Stimulated activated CD4-positive, alpha-beta T cell treated with anti-CD3 and anti-CD28 coated beads, Interleukin-15, amount 100 ng/mL, for 1 hour (primary cell): ENCODE results near the gene ZNF664.
A peak's percentile ranks its signal among the peaks of the same experiment; 100 is the strongest.

Source experiments
- DNase-seq, 2 donors: peaks; one replicate each; pipeline ENCODE4 v3.0.0-alpha.2; 2020; ENCODE audit warnings: low read depth in 1 of 2, low spot score in 1 of 2

Gene ZNF664

DNA sequence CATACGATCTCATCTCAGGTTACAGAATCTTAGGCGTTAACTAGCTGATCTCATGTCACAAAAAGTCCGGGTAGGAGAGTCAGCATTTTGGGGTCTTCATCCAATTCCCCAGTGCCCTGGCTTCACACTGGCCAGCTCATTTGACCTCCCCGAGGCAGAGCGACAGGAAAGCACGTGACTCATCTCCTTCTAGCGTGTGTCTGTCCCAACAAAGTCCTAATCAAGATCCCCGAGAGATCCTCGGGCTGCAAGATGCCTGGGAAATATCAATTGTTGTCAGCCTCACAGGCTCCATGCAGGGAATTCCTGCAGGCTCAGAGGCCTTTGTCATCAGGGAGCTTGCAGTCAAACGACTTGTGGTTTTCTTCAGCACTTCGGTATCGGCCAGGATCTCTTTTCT lies 57.5 kb downstream of the ZNF664 start:
- no peak for DNase-seq

DNA sequence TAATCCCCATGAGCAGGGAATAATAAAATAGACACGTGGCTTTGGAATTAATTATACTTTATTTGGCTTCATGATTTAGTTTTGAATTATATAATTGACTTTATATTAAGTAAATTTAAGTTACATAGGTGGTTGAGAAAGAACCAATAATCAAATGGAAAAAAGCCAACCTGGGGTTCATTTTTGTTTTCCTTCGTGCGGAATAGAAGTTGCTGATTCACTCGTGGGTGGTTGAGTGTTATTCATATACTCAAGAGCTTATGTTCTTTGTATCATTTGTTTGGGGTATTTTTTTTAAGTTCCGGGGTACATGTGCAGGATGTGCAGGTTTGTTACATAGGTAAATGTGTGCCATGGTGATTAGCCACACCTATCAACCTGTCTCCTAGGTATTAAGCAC lies 58.0 kb downstream of the ZNF664 start:
- DNase-seq: no peak

DNA sequence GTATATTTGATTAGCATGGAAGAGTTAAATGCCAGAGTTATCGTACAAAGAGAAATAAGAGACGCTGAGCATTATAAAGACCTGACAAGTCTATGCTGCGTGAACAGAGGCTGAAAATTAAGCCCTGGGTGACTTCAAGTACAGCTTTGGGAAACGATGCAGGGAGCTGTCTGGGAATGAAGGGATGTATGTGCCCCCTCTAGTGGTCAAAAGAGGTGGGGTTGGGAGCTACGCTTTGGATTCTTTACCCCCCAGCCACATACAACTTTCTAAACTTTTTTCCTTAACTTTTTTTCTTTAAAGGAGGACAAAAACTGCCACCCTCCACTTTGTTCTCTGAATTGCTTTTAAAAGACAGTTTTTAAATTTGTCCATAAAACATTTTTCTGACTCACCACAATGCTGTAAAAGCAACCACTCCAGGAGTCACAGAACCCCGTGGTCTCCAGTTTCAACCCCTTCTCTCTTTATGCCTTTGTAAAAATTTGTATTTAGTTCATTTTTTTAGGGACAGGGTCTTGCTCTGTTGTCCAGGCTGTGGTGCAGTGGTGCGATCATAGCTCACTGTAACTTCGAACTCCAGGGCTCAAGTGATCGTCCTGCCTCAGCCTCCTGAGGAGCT lies 59.4 kb downstream of the ZNF664 start:
- DNase-seq: no peak

- no peak for DNase-seq
Measured at GRCh38 chr12:124033859-124034258, 60.8 kb downstream of the ZNF664 start.

DNA sequence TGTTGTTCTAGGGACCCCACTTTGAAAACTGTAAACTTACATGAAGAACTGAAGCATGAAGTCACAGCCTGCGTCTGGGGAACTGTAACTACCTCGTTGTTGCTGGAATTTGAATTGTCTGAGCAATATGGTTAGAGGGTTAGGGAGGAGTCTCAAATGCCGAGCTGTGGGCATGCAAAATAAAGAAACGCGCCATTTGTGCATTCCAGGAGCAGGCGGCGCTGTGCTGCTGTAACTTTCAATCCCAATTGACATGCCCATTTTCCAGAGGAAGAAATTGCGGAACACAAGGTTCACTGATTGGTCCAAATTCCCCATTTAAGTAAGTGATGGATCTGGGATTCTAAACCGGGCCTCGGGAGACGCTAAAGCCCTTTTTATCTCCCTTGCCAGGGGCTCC lies 61.3 kb downstream of the ZNF664 start:
- no peak for DNase-seq

DNA sequence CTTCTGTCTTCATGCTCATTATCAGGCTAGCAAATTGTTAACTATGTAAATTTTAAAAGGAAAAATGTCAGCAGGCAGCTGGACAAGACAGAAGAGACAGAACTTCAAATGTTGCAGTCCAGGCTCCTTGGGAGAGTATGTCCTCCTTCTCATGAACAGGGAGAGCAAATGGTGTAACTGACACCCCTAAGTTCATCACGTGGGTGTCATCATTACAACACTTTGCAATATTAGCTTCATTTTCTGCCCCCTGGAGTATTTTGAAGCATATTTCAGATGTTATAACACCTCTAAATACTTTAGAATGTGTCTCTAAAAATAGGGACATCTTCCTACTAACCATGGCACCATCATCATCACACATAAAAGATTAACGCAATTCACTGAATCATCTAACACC lies 62.1 kb downstream of the ZNF664 start:
- no peak for DNase-seq

DNA sequence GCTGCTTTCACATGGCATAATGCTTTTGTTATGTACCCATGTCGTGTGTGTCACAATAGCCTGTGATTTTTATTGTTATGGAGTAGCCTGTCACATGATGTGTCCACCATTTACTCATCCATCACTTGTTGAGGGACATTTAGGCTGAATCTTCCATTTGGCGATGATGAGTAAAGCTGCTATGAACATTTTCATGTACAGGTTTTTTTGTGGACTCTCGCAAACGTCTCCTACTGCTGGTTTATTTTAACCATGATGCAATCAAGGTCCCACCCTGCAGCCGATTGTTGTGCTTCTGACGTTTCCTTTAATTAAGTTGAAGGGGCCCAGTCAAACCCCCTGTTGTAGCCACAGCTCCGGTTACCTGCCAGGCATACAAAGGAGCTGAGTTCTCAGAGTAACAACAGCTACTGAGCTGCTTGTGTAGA lies 63.2 kb downstream of the ZNF664 start:
- DNase-seq: no peak

- peak; percentile 9 to 28 for DNase-seq
Measured at GRCh38 chr12:124036657-124037109, 63.7 kb downstream of the ZNF664 start.

- DNase-seq: no peak
Measured at GRCh38 chr12:124037331-124037730, 64.3 kb downstream of the ZNF664 start.

DNA sequence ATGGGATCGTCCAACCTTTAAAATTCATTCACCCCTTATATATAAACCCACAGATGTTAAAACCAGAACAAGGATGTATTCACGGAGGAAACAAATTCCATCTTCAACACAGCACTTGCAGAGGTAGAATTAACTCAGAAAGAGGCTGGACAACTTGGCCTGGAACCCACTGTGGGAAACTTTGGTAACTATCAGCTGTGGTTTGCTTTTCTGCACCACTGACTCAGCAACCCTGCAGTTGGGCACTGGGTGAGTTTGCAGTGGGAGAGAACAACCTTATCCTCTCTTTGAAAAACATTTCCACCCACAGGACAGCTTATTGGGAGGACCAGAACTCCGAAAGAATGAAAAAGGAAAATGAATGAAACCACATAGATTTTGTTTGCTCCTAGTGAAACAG lies 66.3 kb downstream of the ZNF664 start:
- no peak for DNase-seq

DNA sequence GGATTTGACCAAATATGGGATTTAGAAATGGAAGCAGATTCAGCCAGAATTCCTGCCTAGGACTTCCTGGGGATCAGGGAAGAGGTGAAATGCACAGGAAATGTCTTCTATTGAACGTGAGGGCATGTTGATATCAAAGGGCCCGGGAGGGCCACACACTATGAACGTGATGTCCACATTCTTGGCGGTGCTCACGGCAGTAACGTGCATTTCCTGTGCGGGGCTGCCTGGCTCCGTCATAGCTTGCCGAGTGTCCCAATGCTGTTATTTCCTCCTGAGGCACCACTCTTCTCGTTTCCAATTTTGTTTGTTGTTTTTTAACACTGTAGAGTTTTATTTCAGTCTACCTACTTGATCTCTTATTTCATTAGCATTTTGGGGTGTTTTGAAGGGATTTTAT lies 67.3 kb downstream of the ZNF664 start:
- DNase-seq: no peak

GRCh38 chr12:124040737-124041136 lies 67.7 kb downstream of the ZNF664 start:
- no peak for DNase-seq

DNA sequence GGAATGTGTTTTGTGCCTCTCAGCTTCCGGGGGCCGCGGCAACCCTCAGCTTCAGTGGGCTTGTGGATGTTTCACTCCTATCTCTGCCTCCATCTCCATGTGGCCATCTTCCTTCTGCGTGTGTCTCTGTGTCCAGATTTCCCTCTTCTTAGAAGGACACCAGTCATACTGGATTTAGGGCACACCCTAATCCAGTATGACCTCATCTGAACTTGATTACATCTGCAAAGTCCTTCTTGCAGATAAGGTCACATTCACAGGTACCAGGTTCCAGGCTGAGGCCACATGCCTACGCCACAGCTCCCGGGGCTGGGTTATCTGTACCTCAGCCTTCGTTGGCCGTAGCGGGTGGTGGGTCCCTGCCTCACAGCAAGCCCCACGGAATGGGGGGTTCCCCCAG lies 68.9 kb downstream of the ZNF664 start:
- DNase-seq: no peak

DNA sequence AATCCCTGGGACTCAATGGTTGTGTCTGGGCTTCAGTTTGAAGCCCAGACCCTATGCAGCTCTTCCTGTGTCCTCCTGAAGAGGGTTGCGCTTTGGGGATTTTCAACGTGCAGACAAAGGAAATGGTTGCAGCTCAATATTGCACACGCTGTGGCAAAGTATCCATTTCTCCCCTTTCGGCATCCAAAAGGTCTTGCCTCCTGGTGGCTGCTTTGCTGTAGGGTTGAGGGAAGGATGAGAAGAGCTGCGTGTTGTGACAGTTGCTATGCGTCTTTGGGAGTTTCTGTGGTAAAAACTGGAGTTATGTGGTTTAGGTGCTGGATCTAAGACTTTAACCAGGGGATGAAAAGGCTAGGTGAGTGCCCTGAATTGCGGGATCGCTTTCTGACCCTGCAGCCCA lies 71.0 kb downstream of the ZNF664 start:
- DNase-seq: no peak

- no peak for DNase-seq
Measured at GRCh38 chr12:124044809-124045321, 71.8 kb downstream of the ZNF664 start.

- DNase-seq: no peak
Measured at GRCh38 chr12:124045671-124046455, 72.8 kb downstream of the ZNF664 start.

GRCh38 chr12:124046456-124046740 lies 73.4 kb downstream of the ZNF664 start:
- DNase-seq: no peak

GRCh38 chr12:124047045-124047566 lies 74.1 kb downstream of the ZNF664 start:
- DNase-seq: no peak

GRCh38 chr12:124049451-124050094 lies 76.6 kb downstream of the ZNF664 start:
- no peak for DNase-seq

DNA sequence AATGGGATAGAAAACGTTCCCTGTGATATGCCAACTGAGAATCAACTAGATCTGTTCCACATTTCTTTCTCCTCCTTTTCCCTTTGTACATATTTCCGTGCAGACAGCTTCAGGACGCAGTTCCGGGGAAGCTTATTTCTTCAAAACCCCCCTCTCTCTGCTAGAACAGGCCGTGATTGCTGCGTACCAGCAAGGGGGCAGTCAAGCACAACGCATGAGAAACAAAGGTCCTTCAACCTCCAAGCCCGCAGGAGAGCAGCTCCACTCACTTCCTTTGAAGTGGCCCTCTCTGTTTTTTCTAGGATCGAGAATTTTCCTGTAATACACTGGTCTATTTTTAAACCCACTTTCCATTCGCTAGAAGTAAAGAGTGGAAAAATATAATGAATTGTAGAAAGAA lies 80.8 kb downstream of the ZNF664 start:
- no peak for DNase-seq

GRCh38 chr12:124055066-124055465 lies 82.1 kb downstream of the ZNF664 start:
- DNase-seq: no peak

DNA sequence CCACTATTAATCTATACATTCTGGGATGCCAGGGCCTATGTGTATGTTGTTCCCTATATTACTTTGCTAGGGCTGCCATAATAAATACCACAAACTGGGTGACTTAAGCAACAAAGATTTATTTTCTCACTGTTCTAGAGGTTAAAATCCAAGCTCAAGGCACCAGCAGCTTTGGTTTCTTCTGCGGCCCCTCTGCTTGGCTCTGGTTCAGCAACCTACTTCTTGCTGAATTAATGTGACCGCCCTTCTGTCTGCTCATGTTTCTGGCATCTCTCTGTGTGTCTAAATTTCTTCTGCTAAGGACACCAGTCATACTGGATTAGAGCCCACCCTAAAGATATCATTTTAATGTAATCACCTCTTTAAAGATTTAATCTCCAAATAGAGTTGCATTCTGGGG lies 84.7 kb downstream of the ZNF664 start:
- DNase-seq: no peak
